RWPE2 (cell line): Measurements from ENCODE around the gene EMX1.

Source experiments
- ATAC-seq: fragments of 200-7000 bp; cut with Tn5 transposase; 3 replicates; pipeline ENCODE4 v1.9.1; 2021; ENCODE audit warnings: low read depth
- DNase-seq: peaks from one replicate; pipeline ENCODE4 v3.0.0-alpha.2; 2020; ENCODE audit warnings: low spot score
- H3K27ac ChIP-seq: fragments of 450-650 bp; 2 replicates; pipeline ENCODE4 v1.5.1; 2017; ENCODE audit warnings: mild to moderate bottlenecking; ENCODE audit not compliant: poor library complexity, severe bottlenecking
- H3K27me3 ChIP-seq: fragments of 250-450 bp; sonication (Bioruptor Pico); 2 replicates; pipeline ENCODE4 v1.5.1; 2021; ENCODE audit warnings: mild to moderate bottlenecking, moderate library complexity; ENCODE audit not compliant: insufficient read depth, poor library complexity, severe bottlenecking
- H3K36me3 ChIP-seq: fragments of 250-450 bp; sonication (Bioruptor Pico); 2 replicates; pipeline ENCODE4 v1.5.1; 2020; ENCODE audit warnings: low read depth, mild to moderate bottlenecking, moderate library complexity
- H3K4me1 ChIP-seq: fragments of 250-450 bp; sonication (Bioruptor Pico); 2 replicates; pipeline ENCODE4 v1.5.1; 2021; ENCODE audit warnings: mild to moderate bottlenecking, moderate library complexity; ENCODE audit not compliant: insufficient read depth, poor library complexity, severe bottlenecking
- H3K4me3 ChIP-seq: fragments of 250-450 bp; sonication (Bioruptor Pico); 2 replicates; pipeline ENCODE4 v1.5.1; 2021; ENCODE audit warnings: mild to moderate bottlenecking, moderate library complexity; ENCODE audit not compliant: severe bottlenecking
- H3K9me3 ChIP-seq: fragments of 250-450 bp; sonication (Bioruptor Pico); 2 replicates; pipeline ENCODE4 v1.5.1; 2021; ENCODE audit warnings: mild to moderate bottlenecking, moderate library complexity; ENCODE audit not compliant: severe bottlenecking
- CTCF ChIP-seq: fragments of 450-650 bp; IDR thresholded peaks from one replicate; pipeline ENCODE4 v1.5.1; 2017; ENCODE audit warnings: mild to moderate bottlenecking, moderate library complexity; ENCODE audit not compliant: poor library complexity, severe bottlenecking

EMX1 gene

GRCh38 chr2:72913486-72914205 is 3.7 kb upstream of the EMX1 start:
- no peak overlapping the region for H3K27ac ChIP-seq
- H3K36me3 ChIP-seq, result no peaks in the 10 kb centered on the region
- H3K27me3 ChIP-seq, result peaks cover 92% of the 10 kb centered on the region
- ATAC-seq, result no peak
- DNase-seq, result no peak
- no peak overlapping the region for H3K4me3 ChIP-seq
- H3K9me3 ChIP-seq, result no peaks in the 10 kb centered on the region
- TF ChIP-seq CTCF, result peak; percentile 18
- no peaks in the 10 kb centered on the region for H3K4me1 ChIP-seq

GRCh38 chr2:72914206-72914559 is 3.1 kb upstream of the EMX1 start:
- no peak for DNase-seq
- TF ChIP-seq CTCF, result no peak
- Histone ChIP-seq H3K27me3 (peaks cover 92% of the 10 kb centered on the region), H3K36me3 (no peaks in the 10 kb centered on the region), H3K4me1 (no peaks in the 10 kb centered on the region), H3K9me3 (no peaks in the 10 kb centered on the region), H3K27ac (no peak overlapping the region), H3K4me3 (no peak overlapping the region)
- no peak for ATAC-seq

- ATAC-seq, result no peak
- no peak overlapping the region for H3K4me3 ChIP-seq
- H3K27me3 ChIP-seq, result peaks cover 92% of the 10 kb centered on the region
- DNase-seq, result no peak
- H3K36me3 ChIP-seq, result no peaks in the 10 kb centered on the region
- no peaks in the 10 kb centered on the region for H3K9me3 ChIP-seq
- H3K27ac ChIP-seq, result no peak overlapping the region
- no peak for TF ChIP-seq CTCF
- no peaks in the 10 kb centered on the region for H3K4me1 ChIP-seq
Observed at GRCh38 chr2:72914589-72915319, 2.6 kb upstream of the EMX1 start.

- no peak for DNase-seq
- no peak for ATAC-seq
- H3K27me3 ChIP-seq, result peaks cover 97% of the 10 kb centered on the region
Observed at GRCh38 chr2:72915320-72915906, 1.9 kb upstream of the EMX1 start.

More at GRCh38 chr2:72915320-72915906, 1.9 kb upstream of the EMX1 start:
- Histone ChIP-seq H3K4me1 (no peaks in the 10 kb centered on the region), H3K27ac (no peak overlapping the region), H3K9me3 (no peaks in the 10 kb centered on the region), H3K36me3 (no peaks in the 10 kb centered on the region), H3K4me3 (no peak overlapping the region)
- no peak for TF ChIP-seq CTCF
